ENCODE measurements around the gene METAP1.
A peak's percentile ranks its signal among the peaks of the same experiment; 100 is the strongest.
"Not testable (repeated sequence)": the region's sequence is repeated elsewhere in the genome, so short reads cannot be mapped to it uniquely, and the experiment has no call there.

Gene METAP1

DNA sequence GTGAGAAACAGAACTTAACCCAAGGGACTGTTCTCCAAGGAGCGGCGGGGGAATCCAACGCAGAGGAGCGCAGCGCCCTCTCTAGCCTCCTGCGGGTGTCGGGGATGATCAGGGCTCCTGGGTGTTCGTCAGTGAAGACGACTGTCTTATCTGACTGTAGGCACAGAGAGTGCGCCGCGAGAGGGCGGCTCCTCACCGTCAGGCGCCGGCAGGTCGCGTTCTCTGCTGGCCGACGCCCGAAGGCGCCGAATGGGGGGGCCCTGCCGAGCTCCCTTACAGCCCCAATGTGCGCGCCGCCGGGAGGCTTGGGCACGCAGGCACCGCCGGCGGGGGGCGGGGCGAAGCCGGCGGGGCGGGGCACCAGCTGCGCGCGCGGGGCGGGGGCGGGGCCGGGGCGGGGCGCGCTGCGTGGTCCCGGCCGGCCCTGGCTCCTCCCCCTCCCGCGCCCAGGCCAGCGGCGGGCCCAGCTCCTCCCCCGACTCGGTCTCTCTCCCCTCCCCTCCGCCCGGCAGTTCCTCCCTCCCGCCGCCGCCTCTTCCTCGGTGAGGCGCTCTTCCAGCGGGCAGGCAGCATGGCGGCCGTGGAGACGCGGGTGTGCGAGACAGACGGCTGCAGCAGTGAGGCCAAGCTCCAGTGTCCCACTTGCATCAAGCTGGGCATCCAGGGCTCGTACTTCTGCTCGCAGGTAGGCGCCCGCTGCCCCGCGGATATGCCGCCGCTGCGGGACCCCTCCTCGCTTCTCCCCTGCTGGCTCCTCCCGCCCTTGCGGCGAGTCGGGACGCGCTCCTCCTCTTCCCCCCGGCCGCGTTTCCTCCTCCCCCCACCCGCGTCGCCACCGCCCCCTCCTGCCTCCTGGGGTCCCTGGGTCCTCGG lies at the start of gene METAP1:
Gene METAP1, plus strand, starts transcription at position 539 of the 873 bp plus-strand sequence. Its CDS starts 33 bp downstream, at position 572.
- peak; percentile 97 for DNase-seq

GRCh38 chr4:98946359-98946758 lies 49.2 kb upstream of the METAP1 start:
- no peak for DNase-seq

- no peak for DNase-seq
Observed at GRCh38 chr4:98950925-98951324, 44.6 kb upstream of the METAP1 start.

DNA sequence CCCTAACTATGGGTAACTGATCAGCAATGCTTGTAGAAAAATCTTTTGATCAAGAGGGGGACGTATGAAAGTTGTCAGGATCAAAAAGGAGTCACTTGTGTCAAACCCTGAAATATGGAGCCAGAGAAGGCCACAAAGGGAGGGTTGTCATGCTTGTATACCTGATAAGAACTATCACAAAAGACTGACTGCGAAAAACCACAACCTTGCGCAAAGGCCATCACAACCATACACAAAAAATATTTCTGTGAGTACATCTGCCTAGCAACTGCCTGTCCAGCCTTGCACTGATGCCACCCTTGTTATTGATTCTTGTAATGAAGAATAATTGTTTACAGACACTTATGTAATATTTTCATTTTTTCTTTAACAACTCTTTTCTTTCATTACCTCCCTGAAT lies 43.8 kb upstream of the METAP1 start:
- no peak for DNase-seq

DNA sequence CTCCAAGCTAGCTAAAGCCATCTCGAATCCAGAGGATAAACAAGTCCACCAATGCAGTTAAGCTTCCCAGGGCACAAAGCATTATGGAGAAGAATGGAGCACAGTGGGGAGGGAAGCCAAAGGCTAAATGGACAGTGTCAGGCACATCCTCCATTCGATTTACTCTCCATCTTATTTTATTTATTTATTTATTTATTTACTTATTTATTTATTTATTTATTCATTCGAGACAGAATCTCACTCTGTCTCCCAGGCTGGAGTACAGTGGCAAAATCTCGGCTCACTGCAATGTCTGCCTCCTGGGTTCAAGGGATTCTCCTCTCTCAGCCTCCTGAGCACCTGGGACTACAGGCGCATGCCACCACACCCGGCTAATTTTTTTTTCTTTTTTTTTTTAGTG lies 40.3 kb upstream of the METAP1 start:
- no peak for DNase-seq

DNA sequence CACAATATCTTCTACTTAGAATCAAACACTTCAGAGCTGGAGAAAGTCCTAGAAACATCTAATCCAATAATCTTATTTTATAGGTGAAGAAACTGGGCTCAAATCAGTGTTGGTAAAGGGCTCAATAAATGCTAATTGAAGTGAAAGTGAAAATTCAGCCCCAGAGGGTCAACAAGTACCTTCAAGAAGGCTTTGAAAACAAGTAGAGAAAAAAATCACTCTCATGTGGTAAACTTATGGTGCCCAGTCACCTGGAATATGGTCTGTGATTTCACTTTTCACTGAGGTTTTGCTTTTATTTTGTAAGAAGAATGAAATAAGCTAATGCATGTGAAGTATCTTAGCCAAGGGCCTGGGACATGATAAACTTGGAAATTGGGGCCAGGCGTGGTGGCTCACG lies 37.5 kb upstream of the METAP1 start:
- DNase-seq: no peak

- no peak for DNase-seq
Observed at GRCh38 chr4:98959411-98959810, 36.1 kb upstream of the METAP1 start.

- no peak for DNase-seq
Observed at GRCh38 chr4:98961770-98962169, 33.8 kb upstream of the METAP1 start.

DNA sequence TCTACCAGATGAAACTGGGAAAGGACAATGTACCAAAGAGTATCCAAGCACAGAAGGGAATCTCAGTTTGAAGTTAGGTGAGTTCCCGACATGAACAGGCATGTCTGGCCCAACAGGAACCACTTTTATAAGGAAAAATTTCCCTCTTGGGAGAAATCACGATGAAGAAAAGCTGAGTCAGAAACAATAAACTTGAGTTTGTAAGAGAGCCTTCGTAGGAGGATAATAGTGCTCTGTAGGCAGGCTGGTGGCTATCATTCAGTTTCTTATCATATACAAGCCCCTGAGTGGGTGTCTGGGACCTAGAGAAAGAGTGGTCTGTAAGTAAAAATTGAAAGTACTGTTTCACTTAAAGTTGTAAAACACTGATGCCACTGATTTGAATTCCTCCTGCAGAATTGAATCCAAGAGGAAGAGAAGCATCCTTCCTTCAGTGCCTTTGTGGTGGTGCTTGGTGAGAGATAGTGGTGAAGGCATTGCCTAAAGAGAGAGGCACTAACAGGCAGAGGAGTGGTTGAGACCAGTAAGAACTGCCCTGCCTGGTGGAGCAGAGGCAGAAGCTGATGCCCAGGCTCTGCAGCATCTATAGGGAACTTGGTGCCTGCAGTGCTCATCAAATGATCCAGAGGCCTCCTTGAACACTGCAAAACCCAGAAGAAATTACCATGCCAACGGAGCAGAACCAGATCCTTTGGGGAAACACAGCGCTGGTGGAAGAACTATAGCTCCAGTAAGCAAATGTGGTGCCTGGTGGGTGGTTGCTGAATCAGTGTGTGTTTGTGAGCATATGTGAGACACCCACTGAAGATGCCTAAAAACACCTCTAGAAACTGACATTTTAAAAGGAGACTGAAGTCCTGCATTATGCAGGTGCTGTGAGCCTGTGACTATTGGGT lies 31.7 kb upstream of the METAP1 start:
- DNase-seq: no peak

DNA sequence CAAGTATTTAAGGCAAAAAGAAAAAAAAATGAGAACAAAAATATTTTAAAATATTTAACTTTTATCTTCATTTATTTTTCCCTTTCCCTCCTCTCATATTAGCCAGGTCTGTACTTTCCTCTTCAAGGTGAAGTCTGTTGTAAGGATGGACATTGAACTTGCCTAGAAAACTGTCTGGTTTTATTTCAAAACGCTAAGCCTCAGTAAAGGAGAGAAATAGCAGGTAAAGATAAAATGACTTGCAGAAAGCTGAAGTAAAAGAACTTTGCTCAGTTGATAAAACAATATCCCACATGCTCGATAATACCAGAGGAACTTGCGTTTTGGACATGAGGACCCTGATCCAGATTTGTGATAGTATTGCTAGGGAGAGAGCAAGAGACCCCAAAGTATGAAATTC lies 28.6 kb upstream of the METAP1 start:
- no peak for DNase-seq

DNA sequence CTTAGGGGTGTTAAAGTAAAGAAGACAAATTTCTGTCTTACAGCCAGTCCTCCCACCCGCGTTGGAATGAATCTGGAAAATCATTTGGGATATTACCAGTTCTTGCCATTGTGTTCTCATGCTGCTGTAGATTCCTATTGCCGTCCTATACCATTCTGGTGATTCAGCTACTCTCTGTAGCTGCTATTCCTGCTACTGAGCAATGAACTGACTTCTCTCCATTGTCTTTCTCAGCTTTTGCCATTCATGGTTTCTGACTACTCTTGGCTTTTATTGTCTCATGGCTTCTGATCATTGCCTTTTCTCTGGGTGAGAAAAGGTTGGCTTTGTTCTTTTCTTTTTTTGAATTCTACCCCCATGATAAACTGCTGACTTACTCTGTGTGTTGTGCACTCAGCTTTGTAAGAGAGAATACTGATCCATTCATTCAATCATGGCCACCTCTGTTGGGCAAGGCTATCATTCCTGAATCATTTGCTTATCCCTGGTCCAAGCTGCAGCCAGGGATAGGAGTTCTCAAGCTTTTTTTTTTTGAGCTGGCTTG lies 27.7 kb upstream of the METAP1 start:
- DNase-seq: no peak

DNA sequence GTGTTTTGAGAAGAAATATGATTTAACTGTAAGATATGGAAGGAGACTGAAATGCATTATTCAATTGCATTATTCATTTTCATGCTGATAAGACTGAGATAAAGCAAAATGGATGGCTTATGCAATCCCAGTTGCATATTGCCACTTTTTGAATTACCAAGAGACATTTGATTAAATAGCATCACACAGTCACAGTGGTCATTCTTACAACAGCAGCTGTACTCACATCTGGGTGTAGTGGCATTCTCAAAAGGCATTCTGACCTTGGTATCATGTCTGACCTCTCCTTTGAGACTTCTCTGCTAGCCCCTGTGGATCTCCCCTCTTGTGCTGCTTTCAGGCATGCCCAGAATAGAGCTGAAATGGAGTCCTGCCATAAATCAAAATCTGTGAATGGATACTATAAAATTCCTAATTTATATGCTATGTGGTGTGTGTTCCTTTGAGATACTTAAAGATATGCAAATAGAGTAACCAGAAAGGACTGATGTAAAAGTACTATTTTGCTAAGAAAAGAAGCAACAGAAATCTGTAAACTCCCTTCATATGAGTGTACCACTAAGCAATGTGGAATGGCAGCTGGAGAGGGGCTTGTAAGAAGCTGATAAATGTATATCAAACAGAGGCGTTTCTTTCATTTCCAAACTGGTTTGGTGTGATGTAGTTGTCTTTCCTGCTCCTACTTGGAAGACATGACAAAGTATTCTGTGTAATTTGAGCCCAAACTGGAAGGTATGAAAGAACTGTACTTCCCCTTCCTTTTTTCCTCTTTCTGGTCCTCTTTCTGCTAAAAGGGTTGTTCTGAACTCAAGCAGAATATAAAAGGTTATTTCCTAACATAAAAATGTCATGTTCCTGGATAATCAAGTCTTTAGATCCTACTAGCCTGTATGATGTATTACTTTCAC lies 25.4 kb upstream of the METAP1 start:
- DNase-seq: no peak

- DNase-seq: no peak
Observed at GRCh38 chr4:98976716-98977115, 18.8 kb upstream of the METAP1 start.

DNA sequence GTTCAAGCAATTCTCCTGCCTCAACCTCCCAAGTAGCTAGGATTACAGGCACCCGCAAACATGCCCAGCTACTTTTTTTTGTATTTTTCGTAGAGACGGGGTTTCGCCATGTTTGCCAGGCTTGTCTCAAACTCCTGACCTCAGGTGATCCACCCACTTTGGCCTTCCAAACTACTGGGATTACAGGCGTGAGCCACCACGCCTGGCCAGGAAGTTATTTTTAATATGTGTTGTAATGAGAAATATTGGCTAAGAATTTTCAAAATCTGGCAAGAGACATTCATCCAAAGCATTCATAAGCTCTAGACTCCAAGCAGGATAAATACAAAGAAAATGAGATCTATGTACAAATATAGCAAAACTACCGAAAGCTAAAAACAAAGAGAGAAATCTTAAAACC lies 18.0 kb upstream of the METAP1 start:
- DNase-seq: no peak

DNA sequence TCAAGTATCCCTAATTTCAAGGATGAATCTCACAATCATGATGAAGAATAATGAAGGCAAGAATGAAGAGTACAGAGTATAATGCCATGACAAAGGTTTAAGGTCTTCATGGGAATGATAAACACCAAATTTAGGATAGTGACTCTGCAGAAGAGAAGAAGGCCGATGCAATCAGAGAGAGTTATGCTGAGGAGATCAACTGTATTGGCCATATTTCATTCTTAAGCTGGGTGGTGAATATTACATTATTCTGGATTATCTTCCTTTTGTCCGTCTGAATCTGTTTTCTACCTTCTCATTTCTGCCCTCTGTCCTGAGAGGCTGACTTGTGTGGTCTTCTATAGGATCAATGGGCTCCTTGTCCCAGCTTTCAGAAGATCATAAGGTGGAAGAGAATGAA lies 7.8 kb upstream of the METAP1 start:
- DNase-seq: no peak

- DNase-seq: not testable (repeated sequence)
Observed at GRCh38 chr4:98992835-98993234, 2.7 kb upstream of the METAP1 start.

DNA sequence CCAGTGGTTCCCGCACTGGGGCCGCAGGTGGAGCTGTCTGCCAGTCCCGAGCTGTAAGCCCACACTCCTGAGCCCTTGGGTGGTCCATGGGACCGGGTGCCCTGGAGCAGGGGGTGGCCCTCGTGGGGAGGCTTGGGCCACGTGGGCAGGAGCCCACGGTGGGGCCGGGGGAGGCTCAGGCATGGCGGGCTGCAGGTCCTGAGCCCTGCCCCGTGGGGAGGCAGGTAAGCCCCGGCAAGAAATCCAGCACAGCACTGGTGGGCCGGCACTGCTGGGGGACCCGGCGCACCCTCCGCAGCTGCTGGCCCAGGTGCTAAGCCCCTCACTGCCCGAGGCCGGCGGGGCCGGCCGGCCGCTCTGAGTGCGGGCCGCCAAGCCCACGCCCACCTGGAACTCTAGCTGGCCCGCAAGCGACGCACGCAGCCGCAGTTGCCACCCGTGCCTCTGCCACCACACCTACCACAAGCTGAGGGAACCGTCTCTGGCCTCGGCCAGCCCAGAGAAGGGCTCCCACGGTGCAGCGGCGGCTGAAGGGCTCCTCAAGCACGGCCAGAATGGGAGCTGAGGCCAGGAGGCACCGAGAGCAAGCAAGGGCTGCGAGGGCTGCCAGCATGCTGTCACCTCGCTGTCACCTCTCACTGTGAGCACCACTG lies 2.0 kb upstream of the METAP1 start:
- DNase-seq: no peak

DNA sequence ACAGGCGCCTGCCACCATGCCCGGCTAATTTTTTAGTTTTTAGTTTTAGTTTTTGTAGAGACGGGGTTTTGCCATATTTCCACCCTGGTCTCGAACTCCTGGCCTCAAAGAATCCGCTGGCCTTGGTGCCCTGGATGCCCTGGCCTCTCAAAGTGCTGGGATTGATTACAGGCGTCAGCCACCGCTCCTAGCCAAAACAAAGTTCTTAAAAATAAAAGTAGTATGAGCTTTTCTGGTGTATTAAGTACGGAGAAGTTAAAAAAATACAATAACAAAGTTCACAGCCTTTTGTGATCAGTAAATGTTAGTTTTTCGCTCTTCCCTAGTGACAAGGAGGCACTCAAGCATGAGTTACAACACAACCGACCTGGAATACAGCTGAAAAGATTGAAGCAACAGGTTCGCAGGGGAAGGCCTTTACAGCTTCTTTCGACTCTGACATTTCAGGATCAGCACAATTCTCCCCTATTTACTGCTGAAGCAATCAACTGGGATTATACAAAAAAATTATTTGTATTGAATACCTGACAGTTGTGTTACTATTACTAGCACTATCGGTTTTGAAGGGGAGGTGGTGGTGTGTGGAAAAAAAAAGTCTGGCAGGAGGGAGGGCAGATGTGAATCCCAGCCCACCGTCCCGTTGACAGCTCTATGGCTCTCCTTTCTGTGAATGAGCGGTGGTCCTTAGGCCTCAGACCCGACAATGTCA lies 893 bp upstream of the METAP1 start:
- no peak for DNase-seq

DNA sequence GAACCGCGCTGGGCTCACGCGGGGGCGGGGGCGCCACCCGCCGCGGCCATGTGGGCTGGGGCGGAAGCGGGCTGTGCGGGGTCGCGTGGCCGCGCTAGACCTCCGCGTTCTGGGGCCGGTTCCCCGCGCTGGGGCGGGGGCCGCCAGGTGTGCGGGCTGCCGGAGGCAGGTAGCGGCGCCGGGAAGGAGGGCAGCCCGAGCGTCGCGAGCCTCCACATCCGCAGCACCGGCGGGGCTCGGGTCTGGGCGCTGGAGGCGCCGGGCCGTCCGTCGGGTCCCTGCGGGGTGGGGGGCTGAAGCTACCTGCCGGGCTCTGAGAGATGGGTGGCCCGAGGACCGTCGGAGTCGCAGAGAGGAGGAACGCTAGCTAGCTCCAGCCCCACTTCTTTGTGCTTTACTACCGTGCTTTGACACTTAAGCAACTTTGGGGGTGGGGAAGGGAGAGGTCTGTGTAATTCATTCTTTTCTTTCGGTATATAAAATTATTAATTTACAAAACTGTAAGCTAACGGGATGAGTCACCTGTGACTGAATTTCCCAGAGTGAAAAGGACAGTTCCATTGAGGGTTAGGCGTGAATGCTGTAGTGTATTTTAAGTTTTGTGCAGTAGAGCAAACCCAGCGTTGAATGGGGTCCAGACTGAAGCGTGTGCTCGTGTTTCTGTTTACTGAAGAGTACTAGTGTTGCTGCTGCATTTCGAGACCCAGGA lies 689 bp downstream of the METAP1 start:
- DNase-seq: no peak

DNA sequence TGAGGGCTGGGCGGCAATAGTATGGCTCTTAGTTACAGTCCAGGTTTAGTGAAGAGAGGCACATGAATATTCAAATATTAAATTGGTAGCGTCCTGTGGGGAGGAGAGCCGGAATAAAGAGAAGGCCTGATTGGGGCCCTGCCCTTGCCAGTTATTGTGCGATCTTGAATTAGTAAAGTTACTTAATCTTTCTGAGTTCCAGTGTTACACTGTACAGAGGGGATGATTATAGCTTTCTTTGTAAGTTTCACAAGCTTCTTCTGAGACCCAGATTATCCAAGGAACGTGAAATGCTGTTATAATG lies 1.2 kb downstream of the METAP1 start:
- no peak for DNase-seq

- DNase-seq: no peak
Observed at GRCh38 chr4:98997166-98997565, 1.6 kb downstream of the METAP1 start.

Measured in activated T-cell treated with anti-CD3 and anti-CD28 coated beads, Interleukin-2, amount 50 U/mL, for 1 hour (primary cell).